Fibroblast of lung (primary cell): ENCODE measurements around the gene GPC6.

ENCODE experiments used
- EZH2 ChIP-seq: IDR thresholded peaks from 2 replicates; pipeline ENCODE4 v1.5.1; 2012; ENCODE audit warnings: low read length, control low read depth, mild to moderate bottlenecking; ENCODE audit errors: missing control alignments
- TF ChIP-seq, protein P1 (sequence below), 2 donors: IDR thresholded peaks in 1 of 2; conservative IDR thresholded peaks in 1 of 2; 1 replicate in 1 of 2; 2 replicates in 1 of 2; pipeline ENCODE4 v1.5.1; 2011 to 2012; ENCODE audit warnings: low read length in 2 of 2, control low read depth in 1 of 2, inconsistent platforms in 1 of 2, low read depth in 1 of 2, mild to moderate bottlenecking in 1 of 2

DNA sequence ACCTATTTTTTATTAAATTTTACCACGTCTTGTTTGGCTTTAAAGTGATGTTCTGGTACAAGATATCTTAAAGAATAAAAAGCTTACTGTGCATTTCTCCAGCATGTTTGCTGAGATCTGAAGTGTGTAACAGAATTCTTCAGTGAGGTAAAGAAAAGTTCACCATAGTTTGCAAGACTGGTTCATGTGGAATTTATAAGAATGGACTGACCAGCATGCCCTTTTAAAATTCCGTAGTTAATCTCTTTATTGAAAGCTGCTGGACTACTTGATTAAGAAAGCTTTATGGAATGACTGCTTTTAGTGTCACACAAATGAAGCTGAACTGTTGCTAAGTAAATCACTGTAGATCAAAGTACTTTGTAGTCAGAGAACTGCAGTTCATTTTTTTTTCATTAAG lies 119.2 kb downstream of the GPC6 start:
- TF ChIP-seq, protein P1, sequence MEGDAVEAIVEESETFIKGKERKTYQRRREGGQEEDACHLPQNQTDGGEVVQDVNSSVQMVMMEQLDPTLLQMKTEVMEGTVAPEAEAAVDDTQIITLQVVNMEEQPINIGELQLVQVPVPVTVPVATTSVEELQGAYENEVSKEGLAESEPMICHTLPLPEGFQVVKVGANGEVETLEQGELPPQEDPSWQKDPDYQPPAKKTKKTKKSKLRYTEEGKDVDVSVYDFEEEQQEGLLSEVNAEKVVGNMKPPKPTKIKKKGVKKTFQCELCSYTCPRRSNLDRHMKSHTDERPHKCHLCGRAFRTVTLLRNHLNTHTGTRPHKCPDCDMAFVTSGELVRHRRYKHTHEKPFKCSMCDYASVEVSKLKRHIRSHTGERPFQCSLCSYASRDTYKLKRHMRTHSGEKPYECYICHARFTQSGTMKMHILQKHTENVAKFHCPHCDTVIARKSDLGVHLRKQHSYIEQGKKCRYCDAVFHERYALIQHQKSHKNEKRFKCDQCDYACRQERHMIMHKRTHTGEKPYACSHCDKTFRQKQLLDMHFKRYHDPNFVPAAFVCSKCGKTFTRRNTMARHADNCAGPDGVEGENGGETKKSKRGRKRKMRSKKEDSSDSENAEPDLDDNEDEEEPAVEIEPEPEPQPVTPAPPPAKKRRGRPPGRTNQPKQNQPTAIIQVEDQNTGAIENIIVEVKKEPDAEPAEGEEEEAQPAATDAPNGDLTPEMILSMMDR (conservative IDR thresholded peaks at IDR 0.05 in 1 of 2, IDR thresholded peaks at IDR 0.05 in 1 of 2; ENCODE audit: low read depth in 1 of 2, low read length in 2 of 2), result no peak
- no peak for TF ChIP-seq EZH2
